Thoracic aorta (tissue), 2 donors: ENCODE data around the gene FTCDNL1. TPM values are rescaled to one million over a fixed set of nuclear protein-coding genes. Genes with fewer than 3 reads are reported as not detected.

Experiments
- ATAC-seq: fragments of 150-250 bp; one replicate; pipeline ENCODE4 v1.8.0; 2017; ENCODE audit warnings: low read depth; ENCODE audit not compliant: insufficient number of reproducible peaks, low FRiP score
- DNase-seq: peaks from one replicate; pipeline ENCODE4 v3.0.0-alpha.2; 2020; ENCODE audit warnings: low spot score
- H3K27ac ChIP-seq, 2 donors: fragments of 200-600 bp; sonication (generic); 1 replicate in 1 of 2; 2 replicates in 1 of 2; pipeline ENCODE4 v1.5.1; 2016; ENCODE audit warnings: mild to moderate bottlenecking in 2 of 2, moderate library complexity in 2 of 2
- H3K27me3 ChIP-seq: fragments of 200-600 bp; sonication (generic); replicated peaks from 2 replicates; pipeline ENCODE4 v1.6.0; 2016; ENCODE audit warnings: mild to moderate bottlenecking; ENCODE audit not compliant: insufficient read depth
- H3K36me3 ChIP-seq: fragments of 200-600 bp; sonication (generic); one replicate; pipeline ENCODE4 v1.5.1; 2016
- H3K4me1 ChIP-seq, 2 donors: fragments of 200-600 bp; sonication (generic); 1 replicate in 1 of 2; 2 replicates in 1 of 2; pipeline versions ENCODE4 v1.5.1 to v1.6.0; 2016; ENCODE audit warnings: low read depth in 2 of 2, mild to moderate bottlenecking in 1 of 2; ENCODE audit not compliant: control insufficient read depth in 1 of 2
- H3K4me3 ChIP-seq: fragments of 200-600 bp; sonication (generic); 2 replicates; pipeline ENCODE4 v1.5.1; 2016; ENCODE audit warnings: mild to moderate bottlenecking
- H3K9me3 ChIP-seq: fragments of 200-600 bp; sonication (generic); 2 replicates; pipeline ENCODE4 v1.5.1; 2016
- CTCF ChIP-seq: fragments of 200-600 bp; sonication (generic); IDR thresholded peaks from one replicate; pipeline ENCODE4 v1.5.1; 2019; ENCODE audit warnings: antibody characterized with exemption
- total RNA-seq, 2 donors: library from RNA; depleted of rRNA; stranded (reverse); fragments of >200 nt; gene quantifications; one replicate each; pipeline versions ENCODE4 v1.1.0 to v1.2.3, GENCODE V29; 2016

FTCDNL1 gene
- total RNA-seq, 2 donors from 2014 or later, result 3.4 TPM; not detected in 1

DNA sequence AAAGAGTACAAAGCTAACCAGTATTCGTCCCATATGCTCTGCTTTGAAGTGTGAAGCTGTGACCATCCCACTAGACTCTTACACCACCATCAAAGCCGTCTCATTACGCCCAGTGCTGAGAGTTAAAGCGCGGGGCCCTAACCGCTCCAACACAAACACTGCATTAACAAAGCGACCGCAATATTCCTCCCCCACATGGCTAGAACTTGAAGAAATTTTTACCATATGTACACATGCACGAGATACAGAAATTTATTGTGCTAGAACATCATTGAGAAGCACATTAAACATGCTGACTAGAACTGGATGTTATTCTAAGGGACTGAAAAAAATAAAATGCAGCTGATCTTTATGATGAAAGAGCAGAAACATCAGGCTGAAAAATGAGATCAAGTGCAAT lies 20.5 kb downstream of the FTCDNL1 start:
- no peak for TF ChIP-seq CTCF
- no peak for DNase-seq
- H3K4me1 ChIP-seq, result no peaks in the 10 kb centered on the region
- H3K27me3 ChIP-seq, result no peaks in the 10 kb centered on the region
- no peaks in the 10 kb centered on the region for H3K36me3 ChIP-seq
- no peak for ATAC-seq
- no peak overlapping the region for H3K27ac ChIP-seq
- H3K4me3 ChIP-seq, result no peak overlapping the region
- H3K9me3 ChIP-seq, result no peaks in the 10 kb centered on the region

DNA sequence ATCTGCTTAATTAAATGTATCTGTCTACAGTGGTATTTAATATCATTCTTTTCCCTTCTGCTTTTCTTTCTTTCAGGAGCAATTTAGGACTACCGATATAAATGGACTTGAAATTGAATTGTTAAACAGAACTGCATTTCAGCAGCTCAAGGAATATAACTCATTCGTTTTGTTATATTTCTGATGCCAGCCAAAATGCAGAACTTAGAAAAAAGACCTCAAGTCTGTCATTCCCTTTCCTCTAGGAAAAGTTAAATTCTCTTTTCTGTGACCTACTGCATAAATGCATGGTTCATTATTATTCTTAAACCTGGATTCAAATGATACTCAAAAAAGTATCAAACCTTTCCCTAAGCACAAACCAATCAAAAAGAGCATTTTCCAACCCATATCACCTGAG lies 21.4 kb downstream of the FTCDNL1 start:
- Histone ChIP-seq H3K9me3 (no peaks in the 10 kb centered on the region), H3K36me3 (no peaks in the 10 kb centered on the region), H3K4me3 (no peak overlapping the region), H3K4me1 (no peaks in the 10 kb centered on the region), H3K27ac (no peak overlapping the region), H3K27me3 (no peaks in the 10 kb centered on the region)
- no peak for TF ChIP-seq CTCF
- DNase-seq (no peak), ATAC-seq (no peak)

DNA sequence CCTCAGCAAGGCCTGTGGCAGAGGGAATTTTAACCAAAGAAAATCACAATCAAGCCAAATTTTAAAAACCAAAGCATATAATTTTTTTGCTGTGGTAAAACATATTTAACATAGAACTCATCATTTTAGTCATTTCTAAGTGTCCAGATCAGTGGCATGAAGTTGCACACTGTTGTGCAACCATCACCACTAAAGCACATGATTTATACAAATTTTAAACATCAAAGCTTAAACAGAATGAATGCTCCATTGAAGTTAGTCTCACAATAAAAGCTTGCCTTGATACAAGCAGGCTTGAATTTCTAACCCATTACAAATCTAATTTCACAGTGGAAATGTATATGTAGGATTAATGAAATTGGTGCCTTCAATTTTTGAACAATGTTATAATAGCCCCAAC lies 31.2 kb downstream of the FTCDNL1 start:
- ATAC-seq, result no peak
- no peak for DNase-seq
- TF ChIP-seq CTCF, result no peak
- H3K9me3 ChIP-seq, result no peaks in the 10 kb centered on the region
- no peak overlapping the region for H3K27ac ChIP-seq
- no peaks in the 10 kb centered on the region for H3K36me3 ChIP-seq
- no peaks in the 10 kb centered on the region for H3K27me3 ChIP-seq
- no peaks in the 10 kb centered on the region for H3K4me1 ChIP-seq
- H3K4me3 ChIP-seq, result no peak overlapping the region

DNA sequence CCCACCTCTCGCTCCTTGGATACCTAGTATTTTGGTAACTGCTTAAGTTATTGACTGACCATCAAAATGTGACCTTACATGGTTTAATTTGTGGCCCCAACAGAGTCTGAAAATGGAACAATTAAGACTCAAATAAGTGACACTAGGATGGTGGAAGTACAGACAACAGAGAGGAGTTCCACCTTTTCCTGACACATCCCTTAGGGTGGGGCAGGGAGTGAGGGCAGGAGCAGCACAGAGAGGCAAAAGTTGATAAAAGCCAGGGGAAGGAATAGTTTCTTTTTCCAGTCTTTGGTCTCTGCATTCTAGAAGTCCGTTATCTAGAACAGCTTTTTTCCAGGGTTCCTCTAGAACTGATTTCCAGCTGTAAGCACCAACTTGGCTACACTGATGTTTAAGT lies 32.2 kb downstream of the FTCDNL1 start:
- TF ChIP-seq CTCF, result no peak
- no peak overlapping the region for H3K4me3 ChIP-seq
- no peaks in the 10 kb centered on the region for H3K27me3 ChIP-seq
- H3K27ac ChIP-seq, result no peak overlapping the region
- H3K4me1 ChIP-seq, result no peaks in the 10 kb centered on the region
- no peaks in the 10 kb centered on the region for H3K9me3 ChIP-seq
- DNase-seq, result no peak
- no peak for ATAC-seq
- no peaks in the 10 kb centered on the region for H3K36me3 ChIP-seq

GRCh38 chr2:199818026-199818425 lies 33.0 kb downstream of the FTCDNL1 start:
- DNase-seq (no peak), ATAC-seq (no peak)
- Histone ChIP-seq H3K9me3 (no peaks in the 10 kb centered on the region), H3K4me3 (no peak overlapping the region), H3K36me3 (no peaks in the 10 kb centered on the region), H3K4me1 (no peaks in the 10 kb centered on the region), H3K27me3 (no peaks in the 10 kb centered on the region), H3K27ac (no peak overlapping the region)
- no peak for TF ChIP-seq CTCF
